ENCODE measurements around the gene RAD51B.

GRCh38 chr14:67886191-67886590 is 66.6 kb downstream of the RAD51B start:
- TF ChIP-seq CTCF (IDR thresholded peaks at IDR 0.05; ENCODE audit: insufficient read depth, low read length) (no peak), SPI1 (IDR thresholded peaks at IDR 0.05; ENCODE audit: borderline replicate concordance, low read depth) (no peak), POLR2AphosphoS5 (IDR thresholded peaks at IDR 0.05; ENCODE audit: low read depth) (no peak), GABPA (IDR thresholded peaks at IDR 0.05; ENCODE audit: low read depth) (no peak)

All from HL-60 (cell line).